Measurements from ENCODE around the gene TBL1X. TPM values are rescaled to one million over a fixed set of nuclear protein-coding genes. Genes with fewer than 3 reads are reported as not detected.

Gene TBL1X
- total RNA-seq, 1 donor from 2014 or later, result 21.4 TPM

DNA sequence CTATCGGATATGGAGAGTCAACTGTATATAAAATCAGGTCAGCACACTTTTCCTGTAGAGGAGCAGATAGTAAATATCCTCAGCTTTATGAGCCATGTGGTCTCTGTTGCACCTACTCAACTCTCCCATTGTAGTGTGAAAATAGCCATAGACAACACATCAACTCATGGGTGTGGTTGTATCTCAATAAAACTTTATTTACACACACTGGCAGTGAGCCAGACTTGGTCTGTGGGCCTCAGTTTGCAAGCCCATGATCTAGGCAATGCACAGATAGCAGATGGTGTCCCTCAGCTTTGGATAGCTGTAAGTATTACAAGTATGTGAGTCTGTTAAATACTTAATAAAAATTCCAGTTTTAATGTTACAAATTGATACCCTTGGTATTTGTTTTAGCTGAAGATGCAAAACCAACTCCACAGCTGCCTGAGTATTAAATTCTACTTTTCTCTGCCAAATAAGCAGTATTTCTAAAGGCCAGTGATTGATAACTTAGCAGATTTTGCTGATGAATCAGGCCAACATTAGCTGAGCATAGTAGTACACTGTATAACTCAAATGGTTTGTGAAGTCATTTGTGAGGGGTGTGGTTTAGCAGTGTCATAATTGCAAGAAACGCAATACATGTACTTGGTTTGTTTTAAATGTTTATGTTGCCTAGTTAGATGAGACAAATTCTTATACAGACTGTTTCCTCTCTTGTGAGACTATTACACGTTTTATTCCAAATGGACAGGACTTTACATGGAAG, 213.5 kb downstream of the TBL1X start:
- TF ChIP-seq, protein P1, sequence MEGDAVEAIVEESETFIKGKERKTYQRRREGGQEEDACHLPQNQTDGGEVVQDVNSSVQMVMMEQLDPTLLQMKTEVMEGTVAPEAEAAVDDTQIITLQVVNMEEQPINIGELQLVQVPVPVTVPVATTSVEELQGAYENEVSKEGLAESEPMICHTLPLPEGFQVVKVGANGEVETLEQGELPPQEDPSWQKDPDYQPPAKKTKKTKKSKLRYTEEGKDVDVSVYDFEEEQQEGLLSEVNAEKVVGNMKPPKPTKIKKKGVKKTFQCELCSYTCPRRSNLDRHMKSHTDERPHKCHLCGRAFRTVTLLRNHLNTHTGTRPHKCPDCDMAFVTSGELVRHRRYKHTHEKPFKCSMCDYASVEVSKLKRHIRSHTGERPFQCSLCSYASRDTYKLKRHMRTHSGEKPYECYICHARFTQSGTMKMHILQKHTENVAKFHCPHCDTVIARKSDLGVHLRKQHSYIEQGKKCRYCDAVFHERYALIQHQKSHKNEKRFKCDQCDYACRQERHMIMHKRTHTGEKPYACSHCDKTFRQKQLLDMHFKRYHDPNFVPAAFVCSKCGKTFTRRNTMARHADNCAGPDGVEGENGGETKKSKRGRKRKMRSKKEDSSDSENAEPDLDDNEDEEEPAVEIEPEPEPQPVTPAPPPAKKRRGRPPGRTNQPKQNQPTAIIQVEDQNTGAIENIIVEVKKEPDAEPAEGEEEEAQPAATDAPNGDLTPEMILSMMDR (IDR thresholded peaks at IDR 0.05), result no peak
- Mint-ChIP-seq H3K4me3 (ENCODE audit: unreplicated experiment) (no peak overlapping the region), H3K27ac (ENCODE audit: unreplicated experiment) (peak overlapping the region; percentile 3), H3K4me1 (ENCODE audit: low read depth) (peaks cover 12% of the 10 kb centered on the region), H3K9me3 (ENCODE audit: low read depth) (peaks cover 17% of the 10 kb centered on the region), H3K27me3 (ENCODE audit: low read depth) (no peaks in the 10 kb centered on the region), H3K36me3 (ENCODE audit: low read depth) (no peaks in the 10 kb centered on the region)
- DNase-seq (ENCODE audit: low spot score), result no peak

DNA sequence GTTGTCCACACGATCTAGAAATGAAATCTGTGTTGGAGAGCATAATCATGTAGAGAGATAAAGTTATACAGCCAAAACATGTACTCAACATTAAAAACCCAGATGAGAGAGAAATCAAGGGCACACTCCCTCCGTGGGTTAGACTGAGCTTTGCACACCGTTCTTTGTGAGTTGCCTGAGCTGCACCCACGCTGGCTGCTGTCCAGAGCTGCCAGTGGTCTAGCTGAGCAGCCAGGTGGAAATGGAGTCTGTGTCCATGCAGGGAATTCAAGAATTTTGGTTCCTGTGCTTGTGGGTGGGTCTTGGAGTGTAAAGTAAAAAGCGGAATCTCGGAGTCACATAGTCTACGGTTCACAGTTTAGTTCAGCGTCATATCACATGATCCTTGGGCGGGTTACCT, 216.2 kb downstream of the TBL1X start:
- Mint-ChIP-seq H3K27me3 (ENCODE audit: low read depth) (no peaks in the 10 kb centered on the region), H3K4me1 (ENCODE audit: low read depth) (peaks cover 12% of the 10 kb centered on the region), H3K4me3 (ENCODE audit: unreplicated experiment) (no peak overlapping the region), H3K36me3 (ENCODE audit: low read depth) (peaks cover 7% of the 10 kb centered on the region), H3K27ac (ENCODE audit: unreplicated experiment) (no peak overlapping the region), H3K9me3 (ENCODE audit: low read depth) (peaks cover 10% of the 10 kb centered on the region)
- TF ChIP-seq, protein P1 (IDR thresholded peaks at IDR 0.05), result no peak
- no peak for DNase-seq (ENCODE audit: low spot score)

DNA sequence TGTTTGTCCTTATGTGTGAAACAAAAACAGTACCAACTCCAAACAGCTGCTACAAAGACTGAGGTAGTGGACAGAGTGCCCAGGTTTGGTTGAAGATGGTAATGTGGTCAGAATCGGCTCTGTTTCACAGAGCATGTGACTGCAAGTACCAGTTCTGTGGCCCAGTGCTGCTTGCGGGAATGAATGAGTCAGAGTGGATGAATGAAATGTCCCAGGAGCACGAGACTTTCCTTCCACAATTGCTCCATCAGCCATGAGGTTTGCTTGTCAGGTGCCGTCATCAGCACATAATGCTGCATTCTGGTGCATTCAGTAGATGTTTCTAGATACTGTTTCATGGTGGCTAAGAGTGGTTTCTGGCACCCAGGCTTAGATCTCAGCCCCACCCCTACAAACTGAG, 216.6 kb downstream of the TBL1X start:
- Mint-ChIP-seq H3K27ac (ENCODE audit: unreplicated experiment) (no peak overlapping the region), H3K9me3 (ENCODE audit: low read depth) (peaks cover 10% of the 10 kb centered on the region), H3K36me3 (ENCODE audit: low read depth) (peaks cover 7% of the 10 kb centered on the region), H3K4me1 (ENCODE audit: low read depth) (peaks cover 12% of the 10 kb centered on the region), H3K4me3 (ENCODE audit: unreplicated experiment) (no peak overlapping the region), H3K27me3 (ENCODE audit: low read depth) (no peaks in the 10 kb centered on the region)
- no peak for DNase-seq (ENCODE audit: low spot score)
- TF ChIP-seq, protein P1 (IDR thresholded peaks at IDR 0.05), result no peak

DNA sequence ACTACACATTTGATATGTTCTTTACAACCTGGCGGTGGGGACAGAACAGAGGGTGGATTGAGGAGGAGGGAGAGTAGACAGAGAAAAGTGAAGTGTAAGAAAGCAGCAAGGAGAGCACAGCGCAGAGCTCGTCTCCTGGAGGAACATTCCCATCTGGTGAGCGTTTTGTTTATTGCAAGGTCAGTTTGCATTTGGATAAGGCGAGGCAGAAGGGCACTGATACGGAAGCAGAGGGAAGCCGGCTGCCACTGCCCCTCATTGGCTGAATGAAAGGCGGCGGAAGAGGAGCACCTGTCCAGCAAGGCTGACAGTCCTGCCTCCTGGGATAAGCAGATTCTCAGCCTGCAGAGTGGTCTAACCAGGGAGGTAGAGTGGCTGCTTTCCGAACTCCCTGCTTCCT, 217.6 kb downstream of the TBL1X start:
- peaks cover 2% of the 10 kb centered on the region for H3K4me1 Mint-ChIP-seq (ENCODE audit: low read depth)
- DNase-seq (ENCODE audit: low spot score), result no peak
- H3K27me3 Mint-ChIP-seq (ENCODE audit: low read depth), result no peaks in the 10 kb centered on the region

DNA sequence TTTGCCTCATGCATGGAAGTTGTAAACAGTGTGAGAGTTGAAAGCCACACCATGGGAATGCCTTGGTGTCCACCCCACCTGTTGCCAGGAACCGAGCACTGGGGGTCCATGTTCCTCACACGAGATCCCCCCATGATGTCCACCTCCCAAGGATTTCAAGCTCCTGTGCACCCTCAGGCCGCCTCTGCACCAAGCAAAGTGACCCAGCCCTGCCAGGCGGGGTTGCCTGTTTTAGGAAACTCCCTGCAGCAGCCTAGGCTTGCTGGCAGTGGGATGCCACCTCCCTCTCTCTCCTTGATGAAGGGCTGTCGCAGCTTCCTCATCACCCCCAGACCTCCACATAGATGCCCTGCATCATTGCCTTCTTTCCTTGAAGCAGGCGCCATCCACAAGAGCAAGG, 218.0 kb downstream of the TBL1X start:
- H3K27me3 Mint-ChIP-seq (ENCODE audit: low read depth), result no peaks in the 10 kb centered on the region

More for the DNA sequence above, 217.6 kb downstream of the TBL1X start:
- Mint-ChIP-seq H3K9me3 (ENCODE audit: low read depth) (peaks cover 9% of the 10 kb centered on the region), H3K36me3 (ENCODE audit: low read depth) (peaks cover 7% of the 10 kb centered on the region), H3K27ac (ENCODE audit: unreplicated experiment) (no peak overlapping the region), H3K4me3 (ENCODE audit: unreplicated experiment) (no peak overlapping the region)
- TF ChIP-seq, protein P1 (IDR thresholded peaks at IDR 0.05), result peak; percentile 58

More for the DNA sequence above, 218.0 kb downstream of the TBL1X start:
- Mint-ChIP-seq H3K9me3 (ENCODE audit: low read depth) (peaks cover 8% of the 10 kb centered on the region), H3K4me1 (ENCODE audit: low read depth) (no peaks in the 10 kb centered on the region), H3K27ac (ENCODE audit: unreplicated experiment) (no peak overlapping the region), H3K36me3 (ENCODE audit: low read depth) (peaks cover 7% of the 10 kb centered on the region), H3K4me3 (ENCODE audit: unreplicated experiment) (no peak overlapping the region)
- no peak for DNase-seq (ENCODE audit: low spot score)
- TF ChIP-seq, protein P1 (IDR thresholded peaks at IDR 0.05), result no peak

All from chondrocyte (in vitro differentiated cells).